SK-N-SH (cell line): ENCODE measurements around the gene GNA15. TPM values are rescaled to one million over a fixed set of nuclear protein-coding genes. Genes with fewer than 3 reads are reported as not detected.

ENCODE experiments used
- CTCF ChIA-PET: fragments of 300-600, 350-600 bp; formaldehyde crosslinking; extraction: SDS; loops from one replicate; lab custom pipeline; 2021; lab: Yijun Ruan, JAX
- POLR2A ChIA-PET: fragments of 350-600 bp; sonication (Branson Sonifier 250); formaldehyde crosslinking; extraction: SDS; loops from one replicate; lab custom pipeline; 2020; ENCODE audit warnings: antibody characterized with exemption, inconsistent platforms; lab: Yijun Ruan, JAX
- DNase-seq: peaks from one replicate; pipeline ENCODE4 v3.0.0; 2012
- H2AFZ ChIP-seq: fragments of 200-600 bp; sonication (generic); 2 replicates; pipeline ENCODE4 v1.8.1; 2016; ENCODE audit warnings: antibody characterized with exemption, mild to moderate bottlenecking, low read depth
- H3F3A ChIP-seq: fragments of 200-600 bp; sonication (generic); replicated peaks from 2 replicates; pipeline ENCODE3; 2016; ENCODE audit warnings: antibody characterized with exemption, mild to moderate bottlenecking; ENCODE audit not compliant: insufficient read depth
- H3K27ac ChIP-seq, 2 experiments: fragments of 200-500 bp in 1 of 2; fragments of 200-600 bp in 1 of 2; sonication (Bioruptor generic) in 1 of 2; sonication (generic), shearing (Covaris generic) in 1 of 2; 2 replicates each; pipeline versions ENCODE4 v1.5.1 to v1.6.1; 2014 to 2016; ENCODE audit warnings: low read depth in 2 of 2, inconsistent platforms in 1 of 2, low read length in 1 of 2, mild to moderate bottlenecking in 1 of 2, mixed read lengths in 1 of 2
- H3K27me3 ChIP-seq: fragments of 200-600 bp; sonication (generic), shearing (Covaris generic); 2 replicates; pipeline ENCODE4 v1.6.1; 2016; ENCODE audit warnings: mixed run types; ENCODE audit not compliant: insufficient read depth
- H3K36me3 ChIP-seq, 2 experiments: fragments of 200-500 bp in 1 of 2; fragments of 200-600 bp in 1 of 2; sonication (Bioruptor generic) in 1 of 2; sonication (generic) in 1 of 2; replicated peaks in 1 of 2; 2 replicates each; pipeline versions ENCODE3 to v1.5.1; 2014 to 2016; ENCODE audit warnings: low read length in 1 of 2, mild to moderate bottlenecking in 1 of 2; ENCODE audit not compliant: insufficient read depth in 2 of 2, control insufficient read depth in 1 of 2
- H3K4me1 ChIP-seq, 2 experiments: fragments of 200-500 bp in 1 of 2; fragments of 200-600 bp in 1 of 2; sonication (Bioruptor generic) in 1 of 2; sonication (generic), shearing (Covaris generic) in 1 of 2; 2 replicates each; pipeline versions ENCODE4 v1.5.1 to v1.6.1; 2014 to 2016; ENCODE audit warnings: low read depth in 1 of 2, low read length in 1 of 2, mixed run types in 1 of 2; ENCODE audit not compliant: insufficient read depth in 2 of 2, control insufficient read depth in 1 of 2
- H3K4me2 ChIP-seq: fragments of 200-600 bp; sonication (generic), shearing (Covaris generic); 2 replicates; pipeline ENCODE4 v1.6.1; 2017; ENCODE audit warnings: mixed run types
- H3K4me3 ChIP-seq, 2 experiments: fragments of 200-500 bp in 1 of 2; fragments of 200-600 bp in 1 of 2; sonication (Bioruptor generic) in 1 of 2; sonication (generic), shearing (Covaris generic) in 1 of 2; 2 replicates each; pipeline versions ENCODE4 v1.5.1 to v1.8.1; 2014 to 2016; ENCODE audit warnings: low read depth in 2 of 2, inconsistent platforms in 1 of 2, low read length in 1 of 2, mild to moderate bottlenecking in 1 of 2, mixed read lengths in 1 of 2, moderate library complexity in 1 of 2
- H3K79me2 ChIP-seq: fragments of 200-600 bp; sonication (generic); 2 replicates; pipeline ENCODE4 v1.8.1; 2017; ENCODE audit warnings: mild to moderate bottlenecking; ENCODE audit not compliant: insufficient read depth
- H3K9ac ChIP-seq: fragments of 200-600 bp; sonication (generic); 2 replicates; pipeline ENCODE4 v1.6.1; 2017; ENCODE audit warnings: mixed run types
- H3K9me2 ChIP-seq: fragments of 200-600 bp; sonication (generic); 2 replicates; pipeline ENCODE4 v1.6.1; 2017; ENCODE audit warnings: mixed run types
- H3K9me3 ChIP-seq: fragments of 200-600 bp; sonication (generic); 2 replicates; pipeline ENCODE4 v1.6.1; 2017; ENCODE audit warnings: mixed run types, mild to moderate bottlenecking, moderate library complexity
- H4K20me1 ChIP-seq: fragments of 200-600 bp; sonication (generic); 2 replicates; pipeline ENCODE4 v1.6.1; 2017; ENCODE audit warnings: mild to moderate bottlenecking, mixed run types; ENCODE audit not compliant: insufficient read depth
- CTCF ChIP-seq: fragments of 200-600 bp; sonication (generic); IDR thresholded peaks from 2 replicates; pipeline ENCODE4 v1.6.1; 2017; ENCODE audit warnings: antibody characterized with exemption, mild to moderate bottlenecking, moderate library complexity
- EP300 ChIP-seq, 2 experiments: IDR thresholded peaks; 2 replicates each; pipeline versions ENCODE4 v1.4.0 to v1.6.1; 2012; ENCODE audit warnings: borderline replicate concordance in 1 of 2, low read depth in 1 of 2, low read length in 1 of 2
- FOXM1 ChIP-seq: IDR thresholded peaks from 2 replicates; pipeline ENCODE4 v1.4.0; 2012; ENCODE audit warnings: low read depth, mild to moderate bottlenecking
- GABPA ChIP-seq: IDR thresholded peaks from 2 replicates; pipeline ENCODE4 v1.4.0; 2012; ENCODE audit warnings: low read depth, mild to moderate bottlenecking
- GATA2 ChIP-seq: sonication (generic); formaldehyde crosslinking; IDR thresholded peaks from 2 replicates; pipeline ENCODE4 v1.5.0; 2020; ENCODE audit warnings: mild to moderate bottlenecking, missing genetic modification reagents
- MAX ChIP-seq: IDR thresholded peaks from 2 replicates; pipeline ENCODE4 v1.4.0; 2012; ENCODE audit warnings: low read depth
- NRF1 ChIP-seq: IDR thresholded peaks from 2 replicates; pipeline ENCODE4 v1.6.1; 2012; ENCODE audit warnings: low read depth, mild to moderate bottlenecking, low read length
- PBX3 ChIP-seq: IDR thresholded peaks from 2 replicates; pipeline ENCODE4; 2012
- RAD21 ChIP-seq: IDR thresholded peaks from 2 replicates; pipeline ENCODE4 v1.6.1; 2012; ENCODE audit warnings: mild to moderate bottlenecking, low read length
- RCOR1 ChIP-seq: fragments of 150-350 bp; IDR thresholded peaks from 2 replicates; pipeline ENCODE4 v1.6.1; 2017; ENCODE audit warnings: antibody characterized with exemption, low read length
- RXRA ChIP-seq: IDR thresholded peaks from 2 replicates; pipeline ENCODE4 v1.4.0; 2012; ENCODE audit warnings: low read depth, mild to moderate bottlenecking, borderline replicate concordance
- SIN3A ChIP-seq: IDR thresholded peaks from 2 replicates; pipeline ENCODE4 v1.6.1; 2012; ENCODE audit warnings: low read depth, mild to moderate bottlenecking, low read length, moderate library complexity, borderline replicate concordance
- TCF12 ChIP-seq: IDR thresholded peaks from 2 replicates; pipeline ENCODE4 v1.4.0; 2012
- TEAD4 ChIP-seq: IDR thresholded peaks from 2 replicates; pipeline ENCODE4 v1.4.0; 2012; ENCODE audit warnings: mild to moderate bottlenecking, borderline replicate concordance; ENCODE audit not compliant: insufficient read depth
- USF1 ChIP-seq: IDR thresholded peaks from 2 replicates; pipeline ENCODE4 v1.4.0; 2012; ENCODE audit warnings: low read depth, borderline replicate concordance
- USF2 ChIP-seq: fragments of 150-350 bp; IDR thresholded peaks from 2 replicates; pipeline ENCODE4 v1.6.1; 2017; ENCODE audit warnings: antibody characterized with exemption, low read length, low read depth, borderline replicate concordance
- WGBS: methylation state at CpG from one replicate; pipeline ENCODE4 v1.1.6; 2017; ENCODE audit warnings: low lambda C conversion rate; 5-methylcytosine and 5-hydroxymethylcytosine counted together
- polyA plus RNA-seq, 3 experiments: library from polyadenylated mRNA; depleted of rRNA; stranded (reverse); fragments of >200 nt; gene quantifications; 2 replicates each; pipeline ENCODE4 v1.2.3, GENCODE V29; 2012

The GNA15 gene
- polyA plus RNA-seq, 1 of the 3 experiments (the other 2 are of a cell fraction), result 0.05 TPM

GRCh38 chr19:3098141-3098514 lies 37.7 kb upstream of the GNA15 start:
- WGBS, result 97% methylated on average over 17 of the region's 18 CpGs
- Histone ChIP-seq H3F3A (no peaks in the 10 kb centered on the region), H3K79me2 (peaks cover 85% of the 10 kb centered on the region), H2AFZ (no peak overlapping the region), H3K36me3 (no peaks in the 10 kb centered on the region), H3K4me2 (no peak overlapping the region), H4K20me1 (peaks cover 83% of the 10 kb centered on the region), H3K9me3 (no peaks in the 10 kb centered on the region), H3K4me3 (no peak overlapping the region), H3K27me3 (no peaks in the 10 kb centered on the region), H3K9me2 (no peaks in the 10 kb centered on the region), H3K9ac (no peak overlapping the region), H3K4me1 (peaks cover 0 to 28% of the 10 kb centered on the region in 2 experiments; a peak in 1 of 4 replicates), H3K27ac (no peak overlapping the region; a peak in 1 of 4 replicates)
- no peak for DNase-seq
- ChIA-PET POLR2A (no interaction called here), CTCF (interaction anchor here (1.2 to 5.5 kb wide), 4 partner anchors 10 to 147 kb away, joined by 3 to 28 read pairs (median 12); no protein-coding TSS in a partner anchor)
- TF ChIP-seq FOXM1, result no peak
- no peak for TF ChIP-seq GABPA
- no peak for TF ChIP-seq NRF1
- TF ChIP-seq PBX3, result no peak
- no peak for TF ChIP-seq GATA2 (CRISPR knock-in tag)
- TF ChIP-seq RCOR1, result no peak
- no peak for TF ChIP-seq USF1
- TF ChIP-seq RXRA, result no peak
- no peak for TF ChIP-seq CTCF
- no peak for TF ChIP-seq RAD21
- no peak for TF ChIP-seq MAX
- no peak for TF ChIP-seq TEAD4
- TF ChIP-seq SIN3A, result no peak
- no peak for TF ChIP-seq TCF12
- TF ChIP-seq USF2, result no peak
- no peak for TF ChIP-seq EP300 (IDR thresholded peaks at IDR 0.05; ENCODE audit: borderline replicate concordance in 1 of 2, low read depth in 1 of 2, low read length in 1 of 2)
